ENCODE data around the gene ST8SIA5. TPM values are rescaled to one million over a fixed set of nuclear protein-coding genes. Genes with fewer than 3 reads are reported as not detected.

The ST8SIA5 gene
- total RNA-seq, 1 experiment from 2014 or later = 0.54 TPM

GRCh38 chr18:46623541-46623940 is 133.3 kb downstream of the ST8SIA5 start:
- H3K4me2 ChIP-seq (ENCODE audit: low read length) = no peak overlapping the region
- H4K20me1 ChIP-seq (ENCODE audit: insufficient read depth) = no peaks in the 10 kb centered on the region
- no peaks in the 10 kb centered on the region for H3K9me2 ChIP-seq (ENCODE audit: insufficient read depth)
- ChIA-PET POLR2A (no interaction called here), RAD21 (ENCODE audit: low non-redundant PET in 1 of 2, low total read pairs in 2 of 2, uncharacterized antibody in 2 of 2, unreplicated experiment in 2 of 2) (interaction anchor here (1.3 to 2.2 kb wide), 5 partner anchors 35 to 343 kb away, joined by 3 to 8 read pairs (median 5); no protein-coding TSS in a partner anchor), CTCF (interaction anchor here (0.8 to 3.6 kb wide), 9 partner anchors 10 to 474 kb away, joined by 3 to 30 read pairs (median 6); a partner anchor contains a TSS)
- no peaks in the 10 kb centered on the region for H3K36me3 ChIP-seq (ENCODE audit: control insufficient read depth in 1 of 2, insufficient read depth in 2 of 2, low read length in 2 of 2)
- H3K9me3 ChIP-seq (ENCODE audit: control insufficient read depth in 1 of 2, insufficient read depth in 1 of 2, low read depth in 1 of 2, low read length in 2 of 2) = no peaks in the 10 kb centered on the region
- H3K79me2 ChIP-seq (ENCODE audit: insufficient read depth, low read length) = no peaks in the 10 kb centered on the region
- TF ChIP-seq CBX3 (IDR thresholded peaks at IDR 0.05; ENCODE audit: low read depth) (no peak), POLR2AphosphoS5 (IDR thresholded peaks at IDR 0.05; ENCODE audit: low read depth, low read length) (no peak), ATF3 (IDR thresholded peaks at IDR 0.05) (no peak), SIN3A (IDR thresholded peaks at IDR 0.05; ENCODE audit: low read depth) (no peak), TCF7L2 (IDR thresholded peaks at IDR 0.05; ENCODE audit: borderline replicate concordance, extremely low read depth, insufficient read depth, insufficient read length) (no peak), EGR1 (IDR thresholded peaks at IDR 0.05; ENCODE audit: low read depth) (no peak), RAD21 (IDR thresholded peaks at IDR 0.05; ENCODE audit: low read depth) (no peak), EZH2phosphoT487 (IDR thresholded peaks at IDR 0.05; ENCODE audit: borderline replicate concordance) (no peak), SP1 (IDR thresholded peaks at IDR 0.05; ENCODE audit: low read depth) (no peak), ELF1 (IDR thresholded peaks at IDR 0.05; ENCODE audit: borderline replicate concordance, low read depth) (no peak), YY1 (IDR thresholded peaks at IDR 0.05; ENCODE audit: extremely low read depth, insufficient replicate concordance, low read depth, low read length) (no peak), POLR2A (IDR thresholded peaks at IDR 0.05; ENCODE audit: borderline replicate concordance, extremely low read depth, insufficient read depth, insufficient read length) (no peak), ZNF274 (IDR thresholded peaks at IDR 0.05; ENCODE audit: low read depth, low read length) (no peak), CEBPB (IDR thresholded peaks at IDR 0.05; ENCODE audit: low read depth) (no peak), EZH2 (IDR thresholded peaks at IDR 0.05) (no peak), ZBTB33 (IDR thresholded peaks at IDR 0.05; ENCODE audit: extremely low read depth, insufficient replicate concordance, low read length) (no peak), ZFX (IDR thresholded peaks at IDR 0.05) (no peak), MAX (IDR thresholded peaks at IDR 0.05) (no peak)
- TF ChIP-seq, protein P1, sequence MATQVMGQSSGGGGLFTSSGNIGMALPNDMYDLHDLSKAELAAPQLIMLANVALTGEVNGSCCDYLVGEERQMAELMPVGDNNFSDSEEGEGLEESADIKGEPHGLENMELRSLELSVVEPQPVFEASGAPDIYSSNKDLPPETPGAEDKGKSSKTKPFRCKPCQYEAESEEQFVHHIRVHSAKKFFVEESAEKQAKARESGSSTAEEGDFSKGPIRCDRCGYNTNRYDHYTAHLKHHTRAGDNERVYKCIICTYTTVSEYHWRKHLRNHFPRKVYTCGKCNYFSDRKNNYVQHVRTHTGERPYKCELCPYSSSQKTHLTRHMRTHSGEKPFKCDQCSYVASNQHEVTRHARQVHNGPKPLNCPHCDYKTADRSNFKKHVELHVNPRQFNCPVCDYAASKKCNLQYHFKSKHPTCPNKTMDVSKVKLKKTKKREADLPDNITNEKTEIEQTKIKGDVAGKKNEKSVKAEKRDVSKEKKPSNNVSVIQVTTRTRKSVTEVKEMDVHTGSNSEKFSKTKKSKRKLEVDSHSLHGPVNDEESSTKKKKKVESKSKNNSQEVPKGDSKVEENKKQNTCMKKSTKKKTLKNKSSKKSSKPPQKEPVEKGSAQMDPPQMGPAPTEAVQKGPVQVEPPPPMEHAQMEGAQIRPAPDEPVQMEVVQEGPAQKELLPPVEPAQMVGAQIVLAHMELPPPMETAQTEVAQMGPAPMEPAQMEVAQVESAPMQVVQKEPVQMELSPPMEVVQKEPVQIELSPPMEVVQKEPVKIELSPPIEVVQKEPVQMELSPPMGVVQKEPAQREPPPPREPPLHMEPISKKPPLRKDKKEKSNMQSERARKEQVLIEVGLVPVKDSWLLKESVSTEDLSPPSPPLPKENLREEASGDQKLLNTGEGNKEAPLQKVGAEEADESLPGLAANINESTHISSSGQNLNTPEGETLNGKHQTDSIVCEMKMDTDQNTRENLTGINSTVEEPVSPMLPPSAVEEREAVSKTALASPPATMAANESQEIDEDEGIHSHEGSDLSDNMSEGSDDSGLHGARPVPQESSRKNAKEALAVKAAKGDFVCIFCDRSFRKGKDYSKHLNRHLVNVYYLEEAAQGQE (IDR thresholded peaks at IDR 0.05; ENCODE audit: low read depth) = no peak
- intact Hi-C loops (cut with micrococcal nuclease) = loop anchor here (1.0 to 2.0 kb wide), 2 partner anchors 69 to 342 kb away; no protein-coding TSS in a partner anchor
- no TSS peak for BruUV-seq (replicated peaks)
- no peak overlapping the region for H3K4me3 ChIP-seq (replicated peaks in 1 of 2; ENCODE audit: low read depth in 1 of 2, low read length in 2 of 2)
- no peak overlapping the region for H3K9ac ChIP-seq (ENCODE audit: low read length)
- no peaks in the 10 kb centered on the region for H3K4me1 ChIP-seq (ENCODE audit: control insufficient read depth in 1 of 2, insufficient read depth in 2 of 2, low read length in 2 of 2)
- H3K27me3 ChIP-seq (ENCODE audit: insufficient read depth, low read length) = peaks cover 60% of the 10 kb centered on the region
- H3K27ac ChIP-seq (ENCODE audit: low read depth, low read length) = no peak overlapping the region
- ATAC-seq (no peak), DNase-seq (ENCODE audit: low read depth, low spot score) (no peak)
- no peak overlapping the region for H2AFZ ChIP-seq (ENCODE audit: low read depth, low read length, poor library complexity, severe bottlenecking)

Measured in HCT116 (cell line).